ENCODE measurements around the gene C6orf89.

Gene C6orf89

GRCh38 chr6:36962874-36963273 lies 77.1 kb downstream of the C6orf89 start:
- Histone ChIP-seq H3K23ac (ENCODE audit: low read length in 2 of 2) (no peak overlapping the region), H2BK12ac (ENCODE audit: low read length in 2 of 2) (no peak overlapping the region), H3K4me1 (ENCODE audit: control insufficient read depth, insufficient read depth, low read depth, low read length) (peaks cover 8% of the 10 kb centered on the region), H2AK5ac (ENCODE audit: low read length, severe bottlenecking) (no peak overlapping the region), H3K18ac (ENCODE audit: low read depth in 1 of 2, low read length in 2 of 2) (no peak overlapping the region), H3K9ac (ENCODE audit: low read length) (no peak overlapping the region), H3K36me3 (ENCODE audit: control insufficient read depth in 1 of 2, insufficient read depth in 2 of 2, low read depth in 1 of 2, low read length in 2 of 2) (peaks cover 19% of the 10 kb centered on the region in 2 experiments), H2BK5ac (ENCODE audit: low read depth, low read length, poor library complexity, severe bottlenecking) (no peak overlapping the region), H2BK120ac (ENCODE audit: low read depth, low read length) (no peak overlapping the region), H3K14ac (ENCODE audit: low read length in 2 of 2) (no peak overlapping the region), H3K27me3 (ENCODE audit: control insufficient read depth in 1 of 2, insufficient read depth in 1 of 2, low read length in 2 of 2) (peaks cover 0 to 5% of the 10 kb centered on the region in 2 experiments), H3K4me3 (ENCODE audit: insufficient read depth in 1 of 2, low read depth in 1 of 2, low read length in 2 of 2) (no peak overlapping the region), H2BK15ac (ENCODE audit: low read depth, poor library complexity, severe bottlenecking) (no peak overlapping the region), H3K4me2 (ENCODE audit: low read length, poor library complexity, severe bottlenecking) (no peak overlapping the region), H3K9me3 (ENCODE audit: control insufficient read depth, low read length) (no peaks in the 10 kb centered on the region), H4K91ac (ENCODE audit: low read length) (no peak overlapping the region), H3K4ac (ENCODE audit: low read depth in 1 of 2, low read length in 2 of 2) (no peak overlapping the region), H3K79me1 (replicated peaks; ENCODE audit: low read length, poor library complexity, severe bottlenecking) (peaks cover 1% of the 10 kb centered on the region), H3K27ac (ENCODE audit: low read length, poor library complexity, severe bottlenecking) (no peak overlapping the region), H2AFZ (ENCODE audit: low read depth, low read length) (no peak overlapping the region), H4K8ac (ENCODE audit: low read length) (no peak overlapping the region)
- DNase-seq: peak; percentile 65
- WGBS: 55% methylated on average over 12 of the region's 12 CpGs

- H2AK5ac ChIP-seq (ENCODE audit: low read length, severe bottlenecking): no peak overlapping the region
- peaks cover 26 to 27% of the 10 kb centered on the region in 2 experiments for H3K36me3 ChIP-seq (ENCODE audit: control insufficient read depth in 1 of 2, insufficient read depth in 2 of 2, low read depth in 1 of 2, low read length in 2 of 2)
- no peak overlapping the region for H4K8ac ChIP-seq (ENCODE audit: low read length)
- H4K91ac ChIP-seq (ENCODE audit: low read length): no peak overlapping the region
- no peak overlapping the region for H3K18ac ChIP-seq (ENCODE audit: low read depth in 1 of 2, low read length in 2 of 2)
- no peak overlapping the region for H2BK5ac ChIP-seq (ENCODE audit: low read depth, low read length, poor library complexity, severe bottlenecking)
- H3K9me3 ChIP-seq (ENCODE audit: control insufficient read depth, low read length): no peaks in the 10 kb centered on the region
- no peak overlapping the region for H2AFZ ChIP-seq (ENCODE audit: low read depth, low read length)
- no peak overlapping the region for H3K27ac ChIP-seq (ENCODE audit: low read length, poor library complexity, severe bottlenecking)
- H3K4me3 ChIP-seq (ENCODE audit: insufficient read depth in 1 of 2, low read depth in 1 of 2, low read length in 2 of 2): no peak overlapping the region
- DNase-seq: no peak
- H3K4ac ChIP-seq (ENCODE audit: low read depth in 1 of 2, low read length in 2 of 2): no peak overlapping the region
- H2BK15ac ChIP-seq (ENCODE audit: low read depth, poor library complexity, severe bottlenecking): no peak overlapping the region
- H3K14ac ChIP-seq (ENCODE audit: low read length in 2 of 2): peak overlapping the region in 1 of 2 experiments; percentile 44
- H3K79me1 ChIP-seq (replicated peaks; ENCODE audit: low read length, poor library complexity, severe bottlenecking): peaks cover 1% of the 10 kb centered on the region
- 92% methylated on average over 11 of the region's 11 CpGs for WGBS
- H2BK120ac ChIP-seq (ENCODE audit: low read depth, low read length): no peak overlapping the region
- peaks cover 8% of the 10 kb centered on the region for H3K4me1 ChIP-seq (ENCODE audit: control insufficient read depth, insufficient read depth, low read depth, low read length)
- no peak overlapping the region for H3K4me2 ChIP-seq (ENCODE audit: low read length, poor library complexity, severe bottlenecking)
- no peak overlapping the region for H3K23ac ChIP-seq (ENCODE audit: low read length in 2 of 2)
- H3K27me3 ChIP-seq (ENCODE audit: control insufficient read depth in 1 of 2, insufficient read depth in 1 of 2, low read length in 2 of 2): peaks cover 0 to 5% of the 10 kb centered on the region in 2 experiments
- no peak overlapping the region for H3K9ac ChIP-seq (ENCODE audit: low read length)
- no peak overlapping the region for H2BK12ac ChIP-seq (ENCODE audit: low read length in 2 of 2)
Measured at GRCh38 chr6:36963451-36964290, 77.9 kb downstream of the C6orf89 start.

- peaks cover 33 to 34% of the 10 kb centered on the region in 2 experiments for H3K36me3 ChIP-seq (ENCODE audit: control insufficient read depth in 1 of 2, insufficient read depth in 2 of 2, low read depth in 1 of 2, low read length in 2 of 2)
- H2BK12ac ChIP-seq (ENCODE audit: low read length in 2 of 2): no peak overlapping the region
- H3K14ac ChIP-seq (ENCODE audit: low read length in 2 of 2): no peak overlapping the region
- no peak overlapping the region for H3K4me2 ChIP-seq (ENCODE audit: low read length, poor library complexity, severe bottlenecking)
- no peak overlapping the region for H3K23ac ChIP-seq (ENCODE audit: low read length in 2 of 2)
- H2BK15ac ChIP-seq (ENCODE audit: low read depth, poor library complexity, severe bottlenecking): no peak overlapping the region
- no peak overlapping the region for H2AFZ ChIP-seq (ENCODE audit: low read depth, low read length)
- H3K79me1 ChIP-seq (replicated peaks; ENCODE audit: low read length, poor library complexity, severe bottlenecking): peaks cover 4% of the 10 kb centered on the region
- H3K4ac ChIP-seq (ENCODE audit: low read depth in 1 of 2, low read length in 2 of 2): no peak overlapping the region
- DNase-seq: no peak
- H3K18ac ChIP-seq (ENCODE audit: low read depth in 1 of 2, low read length in 2 of 2): no peak overlapping the region
- no peaks in the 10 kb centered on the region for H3K9me3 ChIP-seq (ENCODE audit: control insufficient read depth, low read length)
- no peak overlapping the region for H2BK120ac ChIP-seq (ENCODE audit: low read depth, low read length)
- H4K8ac ChIP-seq (ENCODE audit: low read length): peak overlapping the region; percentile 14
- H4K91ac ChIP-seq (ENCODE audit: low read length): no peak overlapping the region
- peaks cover 8% of the 10 kb centered on the region for H3K4me1 ChIP-seq (ENCODE audit: control insufficient read depth, insufficient read depth, low read depth, low read length)
- no peak overlapping the region for H3K9ac ChIP-seq (ENCODE audit: low read length)
- H3K4me3 ChIP-seq (ENCODE audit: insufficient read depth in 1 of 2, low read depth in 1 of 2, low read length in 2 of 2): no peak overlapping the region
- WGBS: 85% methylated on average over 2 of the region's 6 CpGs
- H2AK5ac ChIP-seq (ENCODE audit: low read length, severe bottlenecking): no peak overlapping the region
- no peak overlapping the region for H2BK5ac ChIP-seq (ENCODE audit: low read depth, low read length, poor library complexity, severe bottlenecking)
- no peak overlapping the region for H3K27ac ChIP-seq (ENCODE audit: low read length, poor library complexity, severe bottlenecking)
- peaks cover 0 to 5% of the 10 kb centered on the region in 2 experiments for H3K27me3 ChIP-seq (ENCODE audit: control insufficient read depth in 1 of 2, insufficient read depth in 1 of 2, low read length in 2 of 2)
Measured at GRCh38 chr6:36964349-36964748, 78.6 kb downstream of the C6orf89 start.

GRCh38 chr6:36964908-36965307 lies 79.2 kb downstream of the C6orf89 start:
- H2BK5ac ChIP-seq (ENCODE audit: low read depth, low read length, poor library complexity, severe bottlenecking): no peak overlapping the region
- H3K4me3 ChIP-seq (ENCODE audit: insufficient read depth in 1 of 2, low read depth in 1 of 2, low read length in 2 of 2): no peak overlapping the region
- peaks cover 8% of the 10 kb centered on the region for H3K4me1 ChIP-seq (ENCODE audit: control insufficient read depth, insufficient read depth, low read depth, low read length)
- H2BK120ac ChIP-seq (ENCODE audit: low read depth, low read length): no peak overlapping the region
- no peak overlapping the region for H2AFZ ChIP-seq (ENCODE audit: low read depth, low read length)
- H3K4me2 ChIP-seq (ENCODE audit: low read length, poor library complexity, severe bottlenecking): no peak overlapping the region
- H2BK15ac ChIP-seq (ENCODE audit: low read depth, poor library complexity, severe bottlenecking): no peak overlapping the region
- no peak overlapping the region for H3K18ac ChIP-seq (ENCODE audit: low read depth in 1 of 2, low read length in 2 of 2)
- no peaks in the 10 kb centered on the region for H3K9me3 ChIP-seq (ENCODE audit: control insufficient read depth, low read length)
- no peak overlapping the region for H3K14ac ChIP-seq (ENCODE audit: low read length in 2 of 2)
- H3K36me3 ChIP-seq (ENCODE audit: control insufficient read depth in 1 of 2, insufficient read depth in 2 of 2, low read depth in 1 of 2, low read length in 2 of 2): peaks cover 37 to 39% of the 10 kb centered on the region in 2 experiments
- H3K4ac ChIP-seq (ENCODE audit: low read depth in 1 of 2, low read length in 2 of 2): no peak overlapping the region
- peaks cover 0 to 5% of the 10 kb centered on the region in 2 experiments for H3K27me3 ChIP-seq (ENCODE audit: control insufficient read depth in 1 of 2, insufficient read depth in 1 of 2, low read length in 2 of 2)
- no peak overlapping the region for H3K27ac ChIP-seq (ENCODE audit: low read length, poor library complexity, severe bottlenecking)
- no peak overlapping the region for H4K91ac ChIP-seq (ENCODE audit: low read length)
- no peak for DNase-seq
- no peak overlapping the region for H3K23ac ChIP-seq (ENCODE audit: low read length in 2 of 2)
- 96% methylated on average over 4 of the region's 4 CpGs for WGBS
- H3K9ac ChIP-seq (ENCODE audit: low read length): no peak overlapping the region
- peaks cover 4% of the 10 kb centered on the region for H3K79me1 ChIP-seq (replicated peaks; ENCODE audit: low read length, poor library complexity, severe bottlenecking)
- no peak overlapping the region for H2BK12ac ChIP-seq (ENCODE audit: low read length in 2 of 2)
- no peak overlapping the region for H4K8ac ChIP-seq (ENCODE audit: low read length)
- no peak overlapping the region for H2AK5ac ChIP-seq (ENCODE audit: low read length, severe bottlenecking)
